Measurements from ENCODE around the gene ZNF225. TPM values are rescaled to one million over a fixed set of nuclear protein-coding genes. Genes with fewer than 3 reads are reported as not detected.
"Not testable (repeated sequence)": the region's sequence is repeated elsewhere in the genome, so short reads cannot be mapped to it uniquely, and the experiment has no call there.

The ZNF225 gene
- 1.3 and 3.1 TPM in 2 replicates for total RNA-seq (2014; rRNA removed; shearing (Covaris generic); ENCODE audit: low replicate concordance)

DNA sequence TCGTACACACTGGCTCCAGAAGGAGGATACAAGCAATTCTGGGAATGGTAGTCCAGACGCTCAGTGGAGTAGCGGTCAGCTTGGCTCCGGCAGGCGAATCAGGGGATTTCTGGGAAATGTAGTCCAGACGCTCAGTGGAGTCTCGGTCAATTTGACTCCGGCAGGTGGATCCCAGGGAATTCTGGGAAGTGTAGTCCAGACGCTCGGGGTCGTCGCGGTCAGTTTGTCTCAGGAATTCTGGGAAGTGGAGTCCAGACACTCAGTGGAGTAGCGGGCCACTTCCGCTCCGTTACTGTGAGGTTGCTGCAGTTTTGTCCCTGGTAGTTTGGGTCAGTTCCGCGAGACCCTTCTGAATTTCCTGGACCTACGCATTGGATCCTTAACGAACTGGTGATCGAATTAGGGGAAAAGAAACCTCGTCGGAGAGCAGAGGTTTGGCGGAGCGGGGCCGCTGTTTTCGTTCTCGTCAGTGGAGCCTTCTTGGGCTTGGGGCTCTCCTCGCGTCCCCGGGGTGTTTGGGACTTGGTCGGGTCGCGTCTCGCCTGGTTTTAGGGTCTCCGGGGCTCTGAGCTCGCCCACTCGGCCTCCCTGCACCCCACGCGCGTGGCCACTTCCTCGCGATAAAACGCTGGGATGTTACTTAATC is at the start of gene ZNF225:
ZNF225 (plus strand) TSS at position 262 of the 646 bp plus-strand sequence. CDS start 2,429 bp downstream, outside the sequence.
- H3K4me3 ChIP-seq, result peak within 1 kb of the TSS; percentile 78
- no peaks in the 10 kb centered on the region for H3K27me3 ChIP-seq
- peaks cover 13% of the 10 kb centered on the region for H3K9me3 ChIP-seq
- H3K36me3 ChIP-seq, result peaks cover 26% of the 10 kb centered on the region
- DNase-seq, result peak; percentile 98

DNA sequence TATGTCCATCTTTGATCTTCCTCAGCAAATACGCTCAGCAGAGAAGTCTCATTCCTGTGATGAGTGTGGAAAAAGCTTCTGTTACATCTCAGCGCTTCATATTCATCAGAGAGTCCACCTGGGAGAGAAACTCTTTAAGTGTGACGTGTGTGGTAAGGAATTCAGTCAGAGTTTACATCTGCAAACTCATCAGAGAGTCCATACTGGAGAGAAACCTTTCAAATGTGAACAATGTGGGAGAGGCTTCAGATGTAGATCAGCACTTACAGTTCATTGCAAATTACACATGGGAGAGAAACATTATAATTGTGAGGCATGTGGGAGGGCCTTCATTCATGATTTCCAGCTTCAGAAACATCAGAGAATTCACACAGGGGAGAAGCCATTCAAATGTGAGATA is 46.9 kb upstream of the ZNF225 start:
- Histone ChIP-seq H3K4me3 (no peak overlapping the region), H3K27me3 (no peaks in the 10 kb centered on the region; the same call in 1 of the 2 replicates), H3K36me3 (peaks cover 6% of the 10 kb centered on the region), H3K9me3 (peaks cover 35% of the 10 kb centered on the region)
- no peak for DNase-seq

DNA sequence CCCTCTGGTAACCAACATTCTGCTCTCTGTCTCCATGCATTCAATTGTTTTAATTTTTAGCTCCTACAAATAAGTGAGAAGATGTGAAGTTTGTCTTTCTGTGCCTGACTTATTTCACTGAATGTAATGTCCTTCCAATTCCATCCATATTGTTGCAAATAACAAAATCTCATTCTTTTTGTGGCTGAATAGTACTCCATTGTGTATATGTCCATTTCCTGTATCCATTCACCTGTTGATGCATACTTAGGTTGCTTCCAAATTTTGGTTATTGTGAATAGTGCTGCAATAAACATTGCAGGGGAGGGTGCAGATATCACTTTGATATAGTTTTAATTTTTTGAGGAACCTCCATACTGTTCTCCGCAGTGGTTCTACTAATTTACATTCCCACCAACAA is 43.8 kb upstream of the ZNF225 start:
- Histone ChIP-seq H3K4me3 (no peak overlapping the region), H3K9me3 (peaks cover 34% of the 10 kb centered on the region), H3K36me3 (peaks cover 6% of the 10 kb centered on the region), H3K27me3 (no peaks in the 10 kb centered on the region)
- no peak for DNase-seq

DNA sequence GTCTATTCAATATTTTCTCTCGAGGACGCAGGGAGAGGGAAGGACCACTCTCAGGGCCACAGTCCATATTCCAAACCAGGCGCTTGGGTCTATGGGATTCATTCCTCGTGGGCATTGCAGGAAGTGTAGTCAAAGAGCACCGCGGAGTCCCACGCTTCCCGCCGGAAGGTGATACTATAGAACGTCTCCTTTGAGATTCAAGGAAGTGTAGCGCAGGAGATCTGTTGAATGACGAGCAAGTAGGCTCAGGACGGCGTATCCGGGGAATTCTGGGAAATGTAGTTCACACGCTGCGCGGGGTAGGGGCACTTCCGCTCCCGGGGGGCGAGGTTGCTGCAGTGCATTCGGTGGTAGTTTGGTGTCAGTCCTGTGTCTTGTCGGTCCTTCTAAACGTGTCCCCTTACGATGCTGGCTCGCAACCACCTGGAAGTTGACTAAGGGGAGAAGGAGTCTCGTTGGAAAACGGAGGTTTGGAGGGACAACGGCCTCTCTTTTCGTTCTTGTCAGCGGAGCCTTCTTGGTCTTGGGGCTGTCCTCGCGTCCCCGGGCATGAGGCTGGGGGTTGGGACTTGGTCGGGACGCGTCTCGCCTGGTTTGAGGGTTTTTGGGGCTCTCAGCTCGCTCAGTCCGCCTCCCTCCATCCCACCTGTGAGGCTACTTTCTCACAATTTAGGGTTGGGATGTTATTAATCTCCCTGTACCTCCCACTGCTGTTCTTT is 41.2 kb upstream of the ZNF225 start, which contains the start of gene ZNF284:
ZNF284 (plus strand) TSS at position 336 of the 719 bp plus-strand sequence. CDS start 4,231 bp downstream, outside the sequence.
- Histone ChIP-seq H3K36me3 (no peaks in the 10 kb centered on the region), H3K9me3 (peaks cover 13% of the 10 kb centered on the region), H3K27me3 (no peaks in the 10 kb centered on the region), H3K4me3 (peak within 1 kb of the TSS; percentile 53)
- peak; percentile 85 for DNase-seq

DNA sequence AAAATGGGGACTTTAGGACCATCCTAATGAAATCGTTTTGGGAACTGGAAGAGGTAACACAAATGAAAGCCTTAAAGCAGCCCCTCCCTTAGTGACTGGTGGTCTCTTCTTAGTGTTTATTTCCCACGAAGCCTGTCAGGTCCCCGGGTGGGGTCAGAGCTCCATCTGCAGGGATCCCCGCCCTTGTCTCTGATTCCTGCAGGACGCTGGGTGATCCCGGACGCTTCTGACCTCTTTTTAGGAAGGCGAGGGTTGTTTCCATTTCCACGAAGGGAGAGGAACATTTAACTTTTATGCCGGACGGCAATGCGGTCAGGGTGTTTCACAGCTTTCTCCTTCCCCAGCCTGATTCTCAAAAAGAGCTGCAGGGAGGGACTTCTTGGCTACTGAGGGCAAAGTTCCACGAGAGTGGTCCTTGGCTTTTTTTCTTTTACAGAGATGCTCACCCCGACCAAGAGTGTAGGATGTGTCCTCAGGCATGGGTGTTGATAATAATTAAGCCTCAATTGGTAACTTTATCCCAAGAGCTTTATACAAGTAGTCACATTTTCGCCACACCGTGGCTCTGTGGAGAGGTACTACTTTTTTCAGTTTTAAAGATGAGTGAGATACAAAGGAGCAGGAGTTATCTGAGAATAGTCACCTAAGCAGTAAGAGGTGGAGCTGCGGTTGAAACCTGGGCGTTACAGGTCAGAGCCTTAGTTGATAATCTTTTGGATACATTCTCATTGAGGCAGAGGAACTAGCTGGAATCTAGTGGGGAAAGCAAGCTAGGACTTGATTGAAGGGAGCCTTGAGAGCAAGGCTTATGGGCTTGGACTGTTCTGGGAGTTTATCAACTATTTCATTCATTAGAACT is 40.4 kb upstream of the ZNF225 start:
- H3K4me3 ChIP-seq, result peak overlapping the region; percentile 53
- H3K27me3 ChIP-seq, result no peaks in the 10 kb centered on the region
- peaks cover 8% of the 10 kb centered on the region; the same call in 1 of the 2 replicates for H3K9me3 ChIP-seq
- H3K36me3 ChIP-seq, result no peaks in the 10 kb centered on the region
- no peak for DNase-seq

DNA sequence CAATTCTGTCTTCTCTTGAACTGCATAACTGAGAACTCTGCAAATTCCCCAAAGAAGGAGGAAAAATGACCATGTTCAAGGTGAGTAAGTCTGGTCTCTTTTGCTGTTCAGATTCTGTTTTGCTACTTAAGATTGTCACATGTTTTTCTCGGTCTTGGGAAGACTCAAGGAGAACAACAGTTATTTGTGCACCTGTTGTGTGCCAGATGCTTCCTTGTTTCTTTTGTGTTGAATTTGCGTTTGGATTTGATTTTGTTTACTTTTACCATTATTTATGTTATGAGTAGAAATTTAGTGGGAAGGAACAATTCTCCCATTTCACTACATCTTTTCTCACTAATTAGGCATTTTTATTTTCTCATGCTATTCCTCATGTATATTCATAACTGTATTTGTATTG is 36.9 kb upstream of the ZNF225 start:
- H3K27me3 ChIP-seq, result no peaks in the 10 kb centered on the region
- DNase-seq, result no peak
- H3K4me3 ChIP-seq, result no peak overlapping the region
- no peaks in the 10 kb centered on the region for H3K36me3 ChIP-seq
- H3K9me3 ChIP-seq, result peaks cover 2% of the 10 kb centered on the region; the same call in 1 of the 2 replicates

DNA sequence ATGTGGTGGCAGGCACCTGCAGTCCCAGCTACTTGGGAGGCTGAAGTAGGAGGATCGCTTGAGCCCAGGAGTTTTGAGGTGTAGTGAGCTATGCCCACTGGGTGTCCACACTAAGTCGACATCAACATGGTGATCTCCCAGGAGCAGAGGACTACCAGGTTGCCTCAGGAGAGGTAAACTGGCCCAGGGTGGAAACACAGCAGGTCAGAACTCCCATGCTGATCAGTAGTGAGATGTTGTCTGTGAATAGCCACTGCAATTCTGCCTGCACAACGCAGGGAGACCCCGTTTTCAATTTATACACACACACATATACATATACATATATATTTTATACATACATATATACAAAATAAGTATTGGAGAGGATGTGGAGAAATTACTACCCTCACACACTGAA is 21.1 kb upstream of the ZNF225 start:
- H3K4me3 ChIP-seq, result no peak overlapping the region
- H3K36me3 ChIP-seq, result peaks cover 7% of the 10 kb centered on the region
- no peaks in the 10 kb centered on the region; the same call in 1 of the 2 replicates for H3K9me3 ChIP-seq
- H3K27me3 ChIP-seq, result no peaks in the 10 kb centered on the region
- no peak for DNase-seq

DNA sequence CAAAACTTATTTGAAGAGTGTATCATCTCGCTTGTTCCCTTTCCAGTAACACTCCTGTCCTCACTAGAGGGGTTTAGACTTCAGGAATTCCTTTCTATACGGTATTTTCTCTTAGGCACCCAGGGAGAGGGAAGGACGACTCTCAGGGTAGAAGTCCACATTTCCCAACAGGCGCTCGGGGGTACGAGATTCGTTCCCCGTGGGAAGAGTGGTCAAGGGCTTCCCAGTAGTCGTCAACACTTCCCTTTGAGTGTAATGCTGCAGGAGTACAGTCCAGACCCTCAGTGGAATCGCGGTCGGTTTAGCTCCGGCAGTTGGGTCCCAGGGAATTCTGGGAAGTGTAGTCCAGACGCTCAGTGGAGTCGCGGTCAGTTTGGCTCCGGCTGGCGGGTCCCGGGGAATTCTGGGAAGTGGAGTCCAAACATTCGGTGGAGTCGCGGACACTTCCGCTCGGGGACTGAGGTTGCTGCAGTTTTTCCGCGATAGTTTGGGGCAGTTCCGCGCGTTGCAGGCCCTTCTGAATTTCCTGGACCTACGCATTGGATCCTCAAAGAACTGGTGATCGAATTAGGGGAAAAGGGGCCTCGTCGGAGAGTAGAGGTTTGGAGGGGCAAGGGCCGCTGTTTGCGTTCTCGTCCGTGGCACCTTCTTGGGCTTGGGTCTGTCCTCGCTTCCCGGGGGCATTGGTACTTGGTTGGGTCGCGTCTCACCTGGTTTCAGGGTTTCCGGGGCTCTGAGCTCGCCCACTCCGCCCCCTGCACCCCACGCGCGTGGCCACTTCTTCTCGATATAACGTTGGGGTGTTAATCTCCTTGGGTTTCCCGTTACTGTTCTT is 19.1 kb upstream of the ZNF225 start, which contains the start of gene ZNF224:
ZNF224 (plus strand) TSS at position 431 of the 835 bp plus-strand sequence. CDS start 3,513 bp downstream, outside the sequence.
- Histone ChIP-seq H3K4me3 (peak within 1 kb of the TSS; percentile 88), H3K27me3 (no peaks in the 10 kb centered on the region), H3K9me3 (peaks cover 3% of the 10 kb centered on the region; the same call in 1 of the 2 replicates), H3K36me3 (peaks cover 28% of the 10 kb centered on the region)
- peak; percentile 95 for DNase-seq

DNA sequence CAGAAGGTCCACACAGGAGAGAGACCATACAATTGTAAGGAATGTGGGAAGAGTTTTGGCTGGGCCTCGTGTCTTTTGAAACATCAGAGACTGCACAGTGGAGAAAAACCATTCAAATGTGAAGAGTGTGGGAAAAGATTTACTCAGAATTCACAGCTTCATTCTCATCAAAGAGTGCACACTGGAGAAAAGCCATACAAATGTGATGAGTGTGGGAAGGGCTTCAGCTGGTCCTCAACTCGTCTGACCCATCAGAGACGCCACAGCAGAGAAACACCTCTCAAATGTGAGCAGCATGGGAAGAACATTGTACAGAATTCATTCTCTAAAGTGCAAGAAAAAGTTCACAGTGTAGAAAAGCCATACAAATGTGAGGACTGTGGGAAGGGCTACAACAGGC is 5.4 kb upstream of the ZNF225 start:
- H3K36me3 ChIP-seq, result peaks cover 48% of the 10 kb centered on the region
- H3K9me3 ChIP-seq, result peaks cover 26% of the 10 kb centered on the region
- H3K27me3 ChIP-seq, result no peaks in the 10 kb centered on the region
- no peak for DNase-seq
- H3K4me3 ChIP-seq, result no peak overlapping the region

DNA sequence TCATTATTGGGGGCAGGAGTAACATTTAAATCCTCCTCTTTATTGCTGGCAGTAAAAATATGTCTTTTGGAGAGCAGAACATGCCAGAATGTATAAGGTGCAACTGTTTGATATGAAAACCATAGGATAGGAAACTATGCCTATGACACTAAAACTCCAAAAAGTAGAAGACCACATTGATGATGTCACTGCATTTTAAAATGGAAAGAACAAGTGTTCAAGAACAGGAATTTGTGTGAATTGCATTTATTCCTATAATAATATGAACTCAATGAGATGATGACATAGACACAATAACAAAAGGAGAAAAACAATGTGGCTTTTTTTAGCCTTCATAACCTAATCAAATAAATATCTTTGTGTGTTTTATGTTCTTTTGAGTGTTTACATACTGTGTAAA is 3.7 kb upstream of the ZNF225 start:
- Histone ChIP-seq H3K27me3 (no peaks in the 10 kb centered on the region), H3K9me3 (peaks cover 23% of the 10 kb centered on the region), H3K36me3 (peaks cover 32% of the 10 kb centered on the region), H3K4me3 (no peak overlapping the region)
- DNase-seq, result no peak

DNA sequence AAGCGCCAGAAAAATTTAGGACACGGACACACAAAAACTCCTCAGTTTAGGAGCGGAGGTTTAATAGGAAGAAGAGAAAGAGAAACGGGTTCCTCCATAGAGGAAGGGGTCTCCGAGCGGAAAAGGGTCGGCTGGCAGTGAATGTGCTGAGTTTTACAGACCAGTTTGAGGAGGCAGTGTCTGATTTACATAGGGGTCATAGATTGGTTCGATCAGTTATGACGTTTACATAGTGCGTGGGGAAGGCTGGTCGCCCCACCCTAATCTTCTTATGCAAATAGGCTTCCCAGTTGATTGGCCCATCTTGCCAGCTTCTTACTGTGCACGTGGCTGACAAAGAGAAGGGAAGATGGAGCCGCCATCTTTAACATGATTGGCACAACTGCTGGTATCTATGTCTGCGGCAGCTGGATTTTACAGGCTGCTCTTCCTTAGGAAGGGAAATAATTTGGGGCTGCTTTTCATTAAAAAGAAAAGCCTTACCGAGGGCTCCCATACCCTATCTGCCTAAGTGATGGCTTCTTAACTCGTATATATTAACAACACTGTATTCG is 1.2 kb upstream of the ZNF225 start:
- Histone ChIP-seq H3K27me3 (no peaks in the 10 kb centered on the region), H3K9me3 (peaks cover 17% of the 10 kb centered on the region), H3K4me3 (peak overlapping the region; percentile 78), H3K36me3 (peaks cover 26% of the 10 kb centered on the region)
- DNase-seq, result no peak

DNA sequence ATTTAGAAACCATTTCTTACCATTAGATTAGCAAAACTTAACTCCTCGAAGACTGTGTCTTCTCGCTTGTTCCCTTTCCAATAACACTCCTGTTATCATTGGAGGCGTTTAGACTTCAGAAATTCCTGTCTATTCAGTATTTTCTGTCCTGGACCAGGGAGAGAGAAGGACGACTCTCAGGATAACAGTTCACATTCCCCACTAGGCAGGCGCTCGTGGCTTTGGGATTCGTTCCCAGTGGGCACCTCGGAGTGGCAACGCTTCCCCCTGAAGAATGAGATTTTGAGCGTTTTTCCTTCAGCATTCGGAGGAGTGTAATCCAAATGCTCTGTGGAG is 429 bp upstream of the ZNF225 start:
- Histone ChIP-seq H3K36me3 (peaks cover 26% of the 10 kb centered on the region), H3K4me3 (peak overlapping the region; percentile 78), H3K27me3 (no peaks in the 10 kb centered on the region), H3K9me3 (peaks cover 17% of the 10 kb centered on the region)
- DNase-seq, result no peak

DNA sequence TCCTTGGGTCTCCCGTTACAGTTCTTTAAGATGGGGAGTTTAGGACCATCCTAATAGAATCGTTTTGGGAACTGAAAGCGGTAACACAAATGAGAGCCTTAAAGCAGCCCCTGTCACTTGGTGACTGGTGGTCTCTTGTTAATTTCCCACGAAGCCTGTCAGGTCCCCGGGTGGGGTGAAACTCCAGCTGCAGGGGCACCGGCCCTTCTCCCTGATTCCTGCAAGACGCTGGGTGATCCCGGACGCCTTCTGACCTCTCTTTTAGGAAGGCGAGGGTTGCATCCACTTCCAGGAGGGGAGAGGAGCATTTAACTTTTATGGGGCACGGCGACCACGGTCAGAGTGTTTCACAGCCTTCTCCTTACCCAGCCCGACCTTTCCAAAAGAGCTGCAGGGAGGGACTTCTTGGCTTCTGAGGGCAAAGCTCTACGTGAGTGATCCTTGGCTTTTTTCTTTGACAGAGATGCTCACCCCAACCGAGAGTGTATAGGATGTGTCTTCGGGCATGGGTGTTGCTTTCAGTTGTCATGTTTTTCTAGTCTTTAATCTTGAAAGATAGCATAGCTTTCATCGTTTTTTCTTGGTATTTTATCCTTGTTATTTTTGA is 688 bp downstream of the ZNF225 start:
- Histone ChIP-seq H3K4me3 (peak overlapping the region; percentile 78), H3K27me3 (no peaks in the 10 kb centered on the region), H3K9me3 (peaks cover 7% of the 10 kb centered on the region), H3K36me3 (peaks cover 22% of the 10 kb centered on the region)
- DNase-seq, result peak; percentile 5

DNA sequence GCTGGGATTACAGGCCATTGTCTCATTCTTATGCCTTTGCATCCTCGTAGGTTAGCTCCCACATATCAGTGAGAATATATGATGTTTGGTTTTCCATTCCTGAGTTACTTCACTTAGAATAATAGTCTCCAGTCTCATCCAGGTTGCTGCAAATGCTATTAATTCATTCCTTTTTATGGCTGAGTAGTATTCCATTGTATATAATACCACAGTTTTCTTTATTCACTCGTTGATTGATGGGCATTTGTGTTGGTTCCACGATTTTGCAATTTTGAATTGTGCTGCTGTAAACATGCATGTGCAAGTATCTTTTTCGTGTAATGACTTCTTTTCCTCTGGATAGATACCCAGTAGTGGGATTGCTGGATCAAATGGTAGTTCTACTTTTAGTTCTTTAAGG is 8.0 kb downstream of the ZNF225 start:
- H3K27me3 ChIP-seq, H3K4me3 ChIP-seq, DNase-seq: not testable (repeated sequence)
- Histone ChIP-seq H3K36me3 (peaks cover 56% of the 10 kb centered on the region), H3K9me3 (peaks cover 11% of the 10 kb centered on the region)

DNA sequence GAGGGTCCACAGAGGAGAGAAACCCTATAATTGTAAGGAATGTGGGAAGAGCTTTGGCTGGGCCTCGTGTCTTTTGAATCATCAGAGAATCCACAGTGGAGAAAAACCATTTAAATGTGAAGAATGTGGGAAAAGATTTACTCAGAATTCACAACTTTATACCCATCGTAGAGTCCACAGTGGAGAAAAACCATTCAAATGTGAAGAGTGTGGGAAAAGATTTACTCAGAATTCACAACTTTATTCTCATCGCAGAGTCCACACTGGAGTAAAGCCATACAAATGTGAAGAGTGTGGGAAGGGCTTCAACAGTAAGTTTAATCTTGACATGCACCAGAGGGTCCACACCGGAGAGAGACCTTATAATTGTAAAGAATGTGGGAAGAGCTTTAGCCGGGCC is 18.8 kb downstream of the ZNF225 start:
- peaks cover 31% of the 10 kb centered on the region for H3K9me3 ChIP-seq
- peaks cover 43% of the 10 kb centered on the region for H3K36me3 ChIP-seq
- no peak for DNase-seq
- no peaks in the 10 kb centered on the region for H3K27me3 ChIP-seq
- no peak overlapping the region for H3K4me3 ChIP-seq
